ENCODE results near the gene C19orf67.

The C19orf67 gene

GRCh38 chr19:14107581-14108461 is 22.2 kb upstream of the C19orf67 start:
- DNase-seq: no peak

DNA sequence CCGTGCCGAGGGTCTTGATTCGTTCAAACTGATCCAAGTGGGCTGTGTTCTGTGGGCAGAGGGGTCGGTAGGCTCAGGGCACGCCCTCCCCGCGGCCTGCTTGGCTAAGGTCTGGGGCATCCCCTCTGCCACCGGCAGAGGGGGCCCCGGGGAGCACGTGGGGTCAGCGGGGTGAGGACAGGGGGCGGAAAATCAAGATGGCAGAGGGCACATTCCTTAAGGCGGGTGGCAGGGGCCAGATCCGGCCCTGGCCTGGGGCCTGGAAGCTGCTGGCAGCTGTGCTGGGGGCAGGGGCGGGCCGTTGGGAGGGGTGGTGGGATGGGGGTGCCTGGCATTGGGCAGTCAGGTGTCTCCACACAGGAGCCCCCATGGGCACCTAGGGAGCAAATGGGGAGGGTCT is 21.3 kb upstream of the C19orf67 start:
- no peak for DNase-seq

DNA sequence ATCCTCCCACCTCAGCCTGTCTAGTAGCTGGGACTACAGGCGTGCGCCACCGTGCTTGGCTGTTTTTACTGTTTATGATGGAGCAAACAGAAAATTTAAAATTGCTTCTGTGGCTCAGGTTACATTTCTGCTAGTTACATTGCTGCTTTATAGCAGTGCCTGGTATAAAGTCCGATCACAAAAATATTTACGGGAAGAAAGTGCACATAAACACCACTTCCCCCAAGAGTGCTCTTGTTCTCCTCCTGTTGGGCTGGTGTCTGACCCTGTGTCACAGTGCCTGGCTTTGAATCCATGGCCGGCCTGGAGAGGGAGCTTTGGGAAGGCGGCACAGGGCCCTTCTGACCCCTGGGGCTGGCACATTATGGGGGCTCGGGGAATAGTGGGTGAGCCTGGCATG is 20.1 kb upstream of the C19orf67 start:
- no peak for DNase-seq

- no peak for DNase-seq
Measured at GRCh38 chr19:14103310-14103709, 17.7 kb upstream of the C19orf67 start.

DNA sequence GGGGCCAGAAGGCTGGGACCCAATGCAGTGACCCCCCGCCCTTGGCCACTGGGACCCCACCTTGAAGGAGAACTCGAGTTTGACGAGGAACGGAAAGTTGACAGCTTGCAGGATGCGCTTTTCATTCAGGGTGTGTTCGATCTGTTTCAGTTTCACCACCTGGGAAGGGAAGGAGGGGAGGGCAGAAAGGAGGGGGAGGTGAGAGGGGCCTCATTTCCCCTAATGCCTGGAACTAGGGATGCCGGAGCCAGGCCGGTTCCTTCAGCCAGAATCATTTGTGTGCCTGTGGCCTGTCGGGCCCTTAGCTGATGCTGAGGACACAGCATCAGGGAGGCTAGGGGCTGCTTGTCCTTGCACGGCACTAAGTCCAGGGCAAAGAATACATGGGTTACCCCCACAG is 17.2 kb upstream of the C19orf67 start:
- DNase-seq: no peak

GRCh38 chr19:14102102-14102696 is 16.6 kb upstream of the C19orf67 start:
- DNase-seq: no peak

- no peak for DNase-seq
Measured at GRCh38 chr19:14101003-14101545, 15.5 kb upstream of the C19orf67 start.

- no peak for DNase-seq
Measured at GRCh38 chr19:14097532-14098151, 12.1 kb upstream of the C19orf67 start.

GRCh38 chr19:14096272-14096992 is 10.8 kb upstream of the C19orf67 start:
- no peak for DNase-seq

DNA sequence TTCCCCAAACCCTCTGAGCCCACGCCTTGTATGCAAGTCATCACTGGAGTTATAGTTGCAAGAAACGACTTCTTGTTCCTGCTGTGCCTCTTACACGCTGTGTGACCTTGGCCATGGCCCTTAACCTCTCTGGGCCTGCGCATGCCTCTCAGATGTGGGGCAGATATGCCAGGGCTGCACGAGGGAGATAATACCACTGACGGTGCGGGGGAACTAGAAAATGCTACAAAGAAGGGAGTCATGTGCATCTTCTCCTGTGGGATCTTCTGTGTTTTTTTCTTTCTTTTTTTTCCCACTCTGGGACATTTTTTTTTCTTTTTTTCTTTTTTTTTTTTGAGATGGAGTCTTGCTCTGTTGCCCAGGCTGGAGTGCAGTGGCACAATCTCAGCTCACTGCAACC is 9.3 kb upstream of the C19orf67 start:
- DNase-seq: no peak

DNA sequence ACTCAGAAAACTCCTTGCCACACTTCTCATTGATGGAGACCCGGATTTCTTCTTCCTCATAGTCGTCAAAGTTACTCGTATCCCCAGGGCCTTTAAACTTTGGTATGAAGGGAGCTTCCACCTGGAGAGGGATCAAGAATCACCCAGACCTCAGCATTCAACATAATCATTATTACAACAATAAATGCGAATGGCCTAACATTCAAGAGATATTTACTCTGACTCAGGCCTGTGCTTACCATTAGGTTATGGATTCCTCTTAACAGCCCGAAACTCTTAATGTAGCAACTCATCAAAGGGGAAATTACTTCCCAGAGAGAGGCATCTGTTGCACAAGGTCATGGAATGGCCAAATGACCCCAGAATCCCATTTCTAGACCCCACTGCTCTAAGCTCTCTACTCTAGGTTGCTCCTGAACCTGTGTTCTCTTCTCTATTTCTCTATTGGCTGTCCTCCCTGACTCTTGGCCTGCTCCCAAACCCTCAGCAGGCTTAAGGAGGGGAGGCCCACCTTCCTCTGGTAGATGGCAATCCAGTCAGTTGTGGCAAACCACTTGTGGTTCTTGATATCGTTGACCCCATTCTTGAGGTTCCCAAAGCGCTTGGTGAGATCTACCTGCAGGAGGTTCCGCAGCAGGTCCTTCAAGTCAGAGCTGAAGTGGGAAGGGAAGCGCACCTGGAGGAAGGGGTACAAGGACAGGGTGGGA is 7.7 kb upstream of the C19orf67 start:
- DNase-seq: no peak

DNA sequence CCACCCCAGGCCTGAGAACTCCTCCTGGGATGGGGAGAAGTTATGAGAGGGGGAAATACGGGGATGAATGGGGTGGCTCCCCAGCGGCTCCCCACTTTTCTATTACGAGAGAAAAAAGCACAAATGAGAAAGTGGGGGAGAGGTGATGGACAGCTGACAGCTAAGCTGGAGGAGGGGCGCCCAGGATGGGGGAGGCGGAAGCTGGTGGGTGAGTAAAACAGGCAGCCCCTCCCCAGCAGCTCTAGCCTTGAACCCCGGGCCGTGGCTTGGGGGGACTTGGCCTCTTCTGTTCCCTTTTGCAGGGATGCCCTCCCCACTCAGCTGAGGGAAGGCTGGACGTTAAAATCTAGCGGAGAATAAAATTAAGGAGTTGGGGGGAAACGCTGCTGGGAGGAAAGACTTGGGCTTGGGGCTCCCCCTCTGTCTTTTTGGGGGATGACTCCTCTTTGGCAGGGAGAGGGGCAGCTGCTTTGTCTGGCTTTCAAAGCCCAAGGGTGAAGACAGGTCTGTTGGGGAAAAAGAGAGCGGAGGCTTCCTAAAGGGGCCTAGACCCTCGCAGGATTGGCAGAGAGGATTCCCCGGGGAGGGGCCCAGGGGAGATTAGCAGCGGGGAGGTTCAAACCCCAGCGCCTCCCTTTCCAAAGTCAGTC is 6.4 kb upstream of the C19orf67 start:
- no peak for DNase-seq

GRCh38 chr19:14091081-14091812 is 5.7 kb upstream of the C19orf67 start:
- DNase-seq: peak; percentile 37

- peak; percentile 48 for DNase-seq
Measured at GRCh38 chr19:14090509-14091080, 5.0 kb upstream of the C19orf67 start, which contains the start of gene SAMD1. SAMD1 (minus strand) TSS chr19:14090751.

GRCh38 chr19:14089662-14090508 is 4.3 kb upstream of the C19orf67 start:
- DNase-seq: peak; percentile 14

GRCh38 chr19:14089412-14089661 is 3.8 kb upstream of the C19orf67 start:
- DNase-seq: no peak

DNA sequence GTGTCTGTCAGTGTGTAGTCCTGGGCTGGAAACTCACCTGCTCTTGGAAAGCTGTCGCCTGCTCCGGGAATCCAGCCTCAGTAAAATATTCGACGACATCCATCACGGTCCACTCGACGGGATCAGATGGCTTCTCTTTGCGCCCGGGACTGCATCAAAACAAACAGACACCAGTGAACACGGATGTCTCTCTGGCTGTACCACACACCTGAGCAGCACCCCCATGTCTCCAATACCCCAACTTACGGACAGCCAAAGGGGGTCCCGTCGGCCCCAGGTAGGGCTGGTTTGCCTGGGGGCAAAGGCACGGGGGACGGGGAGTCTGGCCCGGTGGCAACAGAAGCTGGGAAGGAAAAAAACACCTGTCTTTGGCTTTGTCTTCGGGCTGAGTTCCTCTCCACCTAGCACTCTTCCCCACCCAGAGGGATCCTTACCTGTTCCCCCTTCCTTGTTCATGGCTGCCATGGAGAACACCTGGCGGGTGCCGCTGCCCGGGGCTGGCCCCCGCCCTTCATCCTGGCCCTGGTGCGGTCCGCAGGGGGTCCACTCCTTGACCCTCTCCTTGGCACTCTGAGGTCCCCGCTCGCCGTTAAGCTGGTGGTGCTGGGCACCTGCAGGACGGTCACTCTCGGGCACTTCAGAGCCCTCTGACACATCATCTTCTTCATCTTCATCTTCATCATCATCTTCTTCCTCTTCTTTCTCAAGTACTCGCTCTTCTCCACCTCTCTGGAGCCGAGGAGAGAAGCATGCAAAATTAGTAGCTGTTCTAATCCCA is 3.2 kb upstream of the C19orf67 start:
- no peak for DNase-seq

- no peak for DNase-seq
Measured at GRCh38 chr19:14086098-14086497, 515 bp upstream of the C19orf67 start.

DNA sequence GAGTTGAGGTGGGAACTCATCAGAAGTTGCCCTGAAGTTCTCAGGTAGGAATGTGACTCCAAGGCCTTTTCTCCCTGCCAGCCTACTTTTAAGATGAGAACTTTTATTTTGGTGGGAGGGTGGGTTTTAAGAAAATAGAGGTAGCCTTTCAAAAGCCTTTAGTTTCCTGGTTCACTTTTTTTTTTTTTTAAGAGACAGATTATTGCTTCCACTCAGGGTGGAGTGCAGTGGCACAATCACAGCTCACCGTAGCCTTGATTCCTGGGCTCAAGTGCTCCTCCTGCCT is 3.0 kb downstream of the C19orf67 start:
- no peak for DNase-seq

Data from kidney glomerular epithelial cell (primary cell).